ENCODE measurements around the gene LY6G5B.

- no peak for TF ChIP-seq CTCF (conservative IDR thresholded peaks at IDR 0.05; ENCODE audit: low read depth, low read length)
- TF ChIP-seq EZH2phosphoT487 (IDR thresholded peaks at IDR 0.05; ENCODE audit: borderline replicate concordance, low read length): no peak
- TF ChIP-seq EZH2 (IDR thresholded peaks at IDR 0.05; ENCODE audit: low read length, unreplicated experiment): no peak
Observed at GRCh38 chr6:31666337-31666965, 3.3 kb upstream of the LY6G5B start.

Measured in PC-3 (cell line).